Skeletal muscle cell (primary cell): ENCODE measurements around the gene S100P.
"Not testable (repeated sequence)": the region's sequence is repeated elsewhere in the genome, so short reads cannot be mapped to it uniquely, and the experiment has no call there.

Experiments
- DNase-seq: peaks from one replicate; pipeline ENCODE4 v3.0.0-alpha.2; 2010; ENCODE audit warnings: low read depth
- H3K4me3 ChIP-seq: 2 replicates; pipeline ENCODE4 v1.5.1; 2011; ENCODE audit warnings: low read depth, mild to moderate bottlenecking, control low read depth, low read length, moderate library complexity

Gene S100P

DNA sequence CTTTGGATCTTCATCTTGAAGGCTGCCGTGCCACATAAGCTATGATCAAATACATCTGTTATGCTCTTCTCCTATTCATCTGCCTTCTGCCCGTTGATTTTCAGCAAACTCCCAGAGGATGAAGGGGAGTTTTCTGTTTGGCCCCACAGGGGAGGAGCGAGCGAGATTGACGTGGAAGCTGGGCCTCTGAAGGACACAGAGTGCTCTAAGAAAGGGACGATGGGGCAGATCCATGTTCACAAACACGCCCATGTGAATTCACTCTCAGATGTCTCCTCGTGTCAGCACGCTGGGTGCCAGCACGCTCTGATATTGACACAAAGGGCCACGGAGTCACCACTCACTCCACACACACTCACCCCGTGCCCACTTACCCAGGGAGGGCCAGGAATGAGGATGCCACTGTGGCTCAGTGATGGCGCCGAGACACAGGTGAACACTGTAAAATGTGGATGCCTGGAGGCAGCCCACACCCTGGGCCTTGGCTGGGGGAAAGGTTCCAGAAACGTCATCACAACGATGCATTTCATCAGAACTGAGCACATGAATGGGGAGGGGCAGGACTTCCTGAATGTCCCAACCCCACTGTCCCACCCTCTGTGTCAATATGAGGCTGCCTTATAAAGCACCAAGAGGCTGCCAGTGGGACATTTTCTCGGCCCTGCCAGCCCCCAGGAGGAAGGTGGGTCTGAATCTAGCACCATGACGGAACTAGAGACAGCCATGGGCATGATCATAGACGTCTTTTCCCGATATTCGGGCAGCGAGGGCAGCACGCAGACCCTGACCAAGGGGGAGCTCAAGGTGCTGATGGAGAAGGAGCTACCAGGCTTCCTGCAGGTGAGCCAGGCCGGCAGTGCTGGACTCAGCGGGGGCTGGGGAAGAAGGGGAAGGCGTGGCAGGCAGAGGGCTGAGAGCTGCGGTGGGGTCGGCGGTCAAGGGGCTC is at the start of gene S100P:
TSS of gene S100P (plus strand) at position 648 of the 946 bp plus-strand sequence. CDS start at position 703, 55 bp downstream.
- no peak for DNase-seq
- H3K4me3 ChIP-seq, result no peak within 1 kb of the TSS

DNA sequence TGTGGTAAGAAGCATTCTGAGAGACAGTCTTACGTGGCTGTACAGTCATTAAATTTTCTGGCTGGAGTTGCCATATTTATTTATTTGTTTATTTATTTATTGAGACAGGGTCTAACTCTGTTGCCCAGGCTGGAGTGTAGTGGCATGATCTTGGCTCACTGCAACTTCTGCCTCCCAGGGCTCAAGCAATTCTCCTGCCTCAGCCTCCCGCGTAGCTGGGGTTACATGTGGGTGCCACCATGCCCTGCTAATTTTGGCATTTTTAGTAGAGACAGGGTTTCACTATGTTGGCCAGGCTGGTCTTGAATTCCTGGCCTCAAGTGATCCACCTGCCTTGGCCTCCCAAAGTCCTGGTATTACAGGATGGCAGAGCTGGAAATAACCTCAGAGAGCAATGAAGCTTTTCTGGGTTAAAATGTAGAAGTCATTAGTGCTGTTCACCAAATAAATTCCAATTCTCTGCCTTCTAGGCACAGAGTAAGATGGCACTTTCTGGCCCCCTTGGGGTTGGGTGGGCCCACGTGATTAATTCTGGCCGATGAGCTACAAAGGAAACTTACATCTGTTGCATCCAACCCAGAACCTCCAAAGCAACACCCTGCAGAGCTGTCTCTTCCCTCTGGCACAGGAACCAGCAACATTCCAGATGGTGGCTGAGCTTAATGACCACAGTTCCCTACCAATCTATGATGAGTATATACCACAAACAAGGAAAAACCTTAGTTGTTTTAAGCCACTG is 48.7 kb upstream of the S100P start:
- no peak overlapping the region for H3K4me3 ChIP-seq
- DNase-seq, result no peak

DNA sequence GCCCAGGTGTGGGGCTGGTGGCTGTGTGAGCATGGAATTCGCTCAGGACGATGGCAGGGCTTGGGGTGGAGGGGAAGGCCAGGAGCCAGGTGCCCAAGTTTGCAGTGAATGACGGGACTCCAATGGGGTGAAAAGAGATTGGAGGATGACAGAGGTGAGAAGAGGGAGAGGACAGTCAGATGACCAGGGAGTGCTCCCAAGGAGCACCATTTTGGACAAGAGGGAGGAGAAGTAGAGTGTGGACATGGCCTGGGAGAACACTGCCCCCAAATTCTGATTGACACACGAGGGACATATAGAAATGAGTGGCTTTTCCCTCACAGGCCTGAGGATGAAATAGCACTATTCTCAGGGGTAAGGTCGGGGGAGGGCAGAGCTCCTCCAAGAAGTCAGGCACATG is 46.5 kb upstream of the S100P start:
- no peak overlapping the region for H3K4me3 ChIP-seq
- no peak for DNase-seq

DNA sequence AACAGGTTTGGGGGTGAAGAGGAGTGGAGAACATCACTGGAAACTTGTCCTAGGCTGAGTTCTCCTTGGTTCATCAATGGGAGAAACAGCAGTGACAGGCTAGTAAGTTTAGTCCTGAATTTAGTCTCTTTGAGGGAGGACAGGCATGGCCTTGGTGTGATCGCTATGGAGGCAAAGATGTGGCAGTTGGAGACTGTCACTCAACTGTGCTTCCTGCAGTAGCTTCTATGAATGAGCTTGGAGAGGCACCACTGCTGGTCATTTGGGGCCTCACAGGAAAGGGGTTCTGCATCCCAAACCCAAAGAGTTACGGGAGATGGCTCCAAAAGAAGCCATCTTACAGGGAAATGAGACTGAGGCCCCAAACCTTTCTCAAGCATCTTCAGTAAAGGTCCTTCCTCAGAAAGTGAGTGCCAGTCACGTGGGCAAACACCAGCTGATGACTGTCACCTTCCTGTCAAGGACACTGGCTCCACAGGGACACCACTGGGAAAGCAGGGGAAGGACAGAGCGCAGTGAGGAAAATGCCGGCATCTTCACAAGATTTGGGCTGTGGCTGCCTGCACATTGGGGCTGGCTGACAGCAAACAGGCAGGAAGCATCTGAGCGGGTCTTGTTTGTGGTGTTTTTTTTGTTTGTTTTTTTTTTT is 46.0 kb upstream of the S100P start:
- no peak for DNase-seq
- H3K4me3 ChIP-seq, result no peak overlapping the region

DNA sequence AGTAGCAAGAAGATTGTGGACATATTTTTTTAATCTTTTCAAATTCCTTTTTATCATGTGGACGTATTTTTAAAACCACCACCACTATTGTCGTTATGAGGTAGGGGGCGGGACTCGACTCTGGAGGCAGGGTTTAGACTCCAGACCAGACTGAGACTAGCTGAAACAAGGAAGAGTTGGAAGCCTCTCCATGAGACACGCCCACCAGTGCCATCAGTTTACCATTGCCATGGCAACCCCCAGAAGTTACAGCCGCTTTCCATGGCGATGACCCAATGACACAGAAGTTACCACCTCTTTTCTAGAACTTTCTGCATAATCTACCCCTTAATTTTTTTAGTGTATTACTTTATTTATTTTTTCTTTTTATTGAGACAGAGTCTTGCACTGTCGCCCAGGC is 44.5 kb upstream of the S100P start:
- DNase-seq, result no peak
- H3K4me3 ChIP-seq, result no peak overlapping the region

DNA sequence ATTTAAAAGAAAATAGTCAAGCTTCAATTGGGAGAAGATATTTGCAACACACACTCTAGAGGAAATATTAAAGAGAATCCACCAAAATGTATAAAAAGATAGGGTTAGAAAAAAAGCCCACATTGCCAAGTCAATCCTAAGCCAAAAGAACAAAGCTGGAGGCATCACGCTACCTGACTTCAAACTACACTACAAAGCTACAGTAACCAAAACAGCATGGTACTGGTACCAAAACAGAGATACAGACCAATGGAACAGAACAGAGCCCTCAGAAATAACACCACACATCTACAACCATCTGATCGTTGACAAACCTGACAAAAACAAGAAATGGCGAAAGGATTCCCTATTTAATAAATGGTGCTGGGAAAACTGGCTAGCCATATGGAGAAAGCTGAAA is 39.5 kb upstream of the S100P start:
- DNase-seq, H3K4me3 ChIP-seq: not testable (repeated sequence)

DNA sequence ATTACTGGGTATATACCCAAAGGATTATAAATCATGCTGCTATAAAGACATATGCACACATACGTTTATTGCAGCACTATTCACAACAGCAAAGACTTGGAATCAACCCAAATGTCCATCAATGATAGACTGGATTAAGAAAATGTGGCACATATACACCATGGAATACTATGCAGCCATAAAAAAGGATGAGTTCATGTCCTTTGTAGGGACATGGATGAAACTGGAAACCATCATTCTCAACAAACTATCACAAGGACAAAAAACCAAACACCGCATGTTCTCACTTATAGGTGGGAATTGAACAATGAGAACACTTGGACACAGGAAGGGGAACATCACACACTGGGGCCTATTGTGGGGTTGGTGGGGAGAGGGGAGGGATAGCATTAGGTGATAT is 38.4 kb upstream of the S100P start:
- not testable (repeated sequence) for DNase-seq

DNA sequence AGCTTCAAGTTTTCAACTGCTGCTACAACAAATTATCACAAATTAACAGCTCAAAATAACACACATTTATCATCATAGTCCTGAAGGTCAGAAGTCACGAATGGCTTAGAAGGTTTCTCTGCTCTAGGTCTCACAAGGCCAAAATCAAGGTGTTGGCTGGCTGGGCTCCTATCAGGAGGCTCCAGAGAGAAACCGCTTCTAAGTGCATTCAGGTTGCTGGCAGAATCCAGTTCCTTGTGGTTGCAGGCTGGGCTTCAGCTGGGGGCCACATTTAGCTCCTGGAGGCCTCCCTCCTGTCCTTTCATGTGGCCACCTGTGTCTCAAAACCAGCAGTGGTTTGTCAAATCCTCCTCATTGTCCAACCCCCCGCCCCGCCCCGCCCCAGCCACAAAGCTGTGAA is 37.8 kb upstream of the S100P start:
- no peak for DNase-seq

More for the DNA sequence above, 38.4 kb upstream of the S100P start:
- not testable (repeated sequence) for H3K4me3 ChIP-seq

DNA sequence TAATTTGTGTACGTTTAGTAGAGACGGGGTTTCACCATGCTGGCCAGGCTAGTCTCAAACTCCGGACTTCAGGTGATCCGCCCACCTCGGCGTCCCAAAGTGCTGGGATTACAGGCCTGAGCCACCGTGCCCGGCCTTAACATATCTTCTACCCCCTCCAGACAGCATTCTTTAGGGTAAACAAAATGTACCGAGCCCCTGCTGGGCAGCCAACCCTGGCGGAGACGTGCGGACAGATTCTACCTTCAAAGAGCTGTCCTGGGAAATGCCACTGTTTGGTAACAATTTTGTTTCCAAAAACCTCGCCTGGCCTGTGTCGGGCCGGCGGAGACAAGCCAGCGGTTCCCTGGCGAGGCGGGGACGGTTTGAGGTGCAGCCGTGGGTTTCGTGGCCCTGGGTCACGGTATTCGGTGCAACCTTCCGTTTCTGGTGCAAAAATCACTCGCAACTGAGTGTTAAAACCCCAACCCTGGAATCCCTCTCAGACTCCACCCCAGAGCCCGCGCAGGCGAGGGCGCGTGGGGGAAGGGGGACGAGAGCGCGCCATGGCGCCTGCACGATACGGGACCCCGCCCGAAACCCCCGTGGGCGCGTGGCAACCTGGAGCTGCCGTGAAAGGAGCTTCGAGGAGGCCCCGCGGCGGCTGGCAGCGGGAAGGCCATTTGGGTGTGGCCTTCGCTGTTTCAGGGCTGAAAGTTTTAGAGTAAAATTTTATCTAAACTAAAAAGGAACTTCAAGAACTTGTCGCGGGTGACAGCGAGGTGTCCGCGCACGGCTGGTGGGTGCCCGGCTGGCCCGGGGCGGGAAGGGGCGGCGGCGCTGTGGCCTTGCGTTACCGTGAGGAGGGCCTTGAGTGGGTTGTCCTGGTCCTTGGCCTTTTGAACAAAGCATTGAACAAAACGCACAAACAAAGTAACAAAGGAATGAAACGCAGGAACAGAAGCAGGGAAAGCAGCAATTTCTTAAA is 36.2 kb upstream of the S100P start:
- no peak for DNase-seq
- H3K4me3 ChIP-seq, result no peak overlapping the region

More for the DNA sequence above, 37.8 kb upstream of the S100P start:
- H3K4me3 ChIP-seq, result no peak overlapping the region

DNA sequence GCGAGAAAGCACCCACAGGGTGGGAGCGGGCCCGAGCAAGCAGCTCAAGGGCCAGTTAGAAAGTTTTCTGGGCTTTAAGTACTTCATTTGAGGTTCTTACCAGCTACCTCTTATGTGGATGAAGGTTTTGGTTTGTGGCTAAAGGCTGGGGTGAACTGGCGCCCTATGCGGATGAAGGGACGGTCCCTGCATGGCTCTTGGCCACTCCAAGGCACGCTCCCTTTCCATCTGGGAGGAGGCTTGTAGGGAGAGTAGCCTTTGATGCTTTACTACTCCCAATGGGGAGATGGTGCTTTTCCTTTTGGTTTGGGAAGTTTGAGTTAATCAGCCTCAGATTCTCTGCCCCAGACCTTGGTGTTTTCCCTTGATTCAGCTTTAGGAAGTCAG is 35.5 kb upstream of the S100P start:
- peak overlapping the region; percentile 38 for H3K4me3 ChIP-seq
- no peak for DNase-seq

DNA sequence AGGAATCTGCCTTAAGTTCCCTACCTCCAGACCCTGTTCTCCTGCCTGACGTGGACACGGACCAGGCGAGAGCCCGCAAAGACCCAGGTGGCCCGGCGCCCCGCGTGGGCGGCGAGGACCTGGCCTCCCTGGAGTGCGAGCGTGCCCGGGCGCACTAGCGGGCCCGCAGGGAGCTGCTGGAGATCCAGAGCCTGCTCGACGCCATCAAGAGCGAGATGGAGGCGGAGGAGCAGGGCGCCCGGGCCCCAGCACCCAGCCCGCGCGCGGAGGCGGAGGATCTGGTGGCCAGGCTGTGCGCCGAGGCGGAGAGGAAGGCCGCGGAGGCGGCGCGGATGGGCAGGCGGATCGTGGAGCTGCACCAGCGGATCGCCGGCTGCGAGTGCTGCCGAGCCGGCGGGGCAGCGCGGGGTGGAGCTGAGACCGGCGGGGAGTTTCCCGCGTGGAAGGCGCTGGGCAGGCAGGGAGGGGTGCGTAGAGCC is 35.0 kb upstream of the S100P start:
- peak overlapping the region; percentile 38 for H3K4me3 ChIP-seq
- no peak for DNase-seq

DNA sequence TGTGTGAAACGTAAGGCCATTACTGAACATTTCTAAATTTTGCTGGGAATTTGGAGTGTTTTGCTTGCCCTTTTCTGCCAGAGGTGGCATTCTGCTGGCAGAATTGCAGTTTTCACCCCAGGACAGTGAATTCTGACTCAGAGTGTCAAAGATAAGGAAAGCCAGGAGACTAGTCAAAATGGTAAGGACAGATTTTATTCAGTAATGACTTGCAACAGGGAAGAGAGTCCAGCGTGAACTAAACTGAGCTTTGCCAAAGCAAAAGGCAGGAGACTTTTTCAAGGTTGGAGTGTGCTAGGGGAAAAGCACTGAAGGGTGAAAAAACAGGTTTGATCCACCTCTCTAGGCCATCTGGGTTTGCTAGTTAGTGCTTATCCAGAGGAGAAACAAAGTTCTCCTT is 33.8 kb upstream of the S100P start:
- DNase-seq, result no peak
- no peak overlapping the region for H3K4me3 ChIP-seq

DNA sequence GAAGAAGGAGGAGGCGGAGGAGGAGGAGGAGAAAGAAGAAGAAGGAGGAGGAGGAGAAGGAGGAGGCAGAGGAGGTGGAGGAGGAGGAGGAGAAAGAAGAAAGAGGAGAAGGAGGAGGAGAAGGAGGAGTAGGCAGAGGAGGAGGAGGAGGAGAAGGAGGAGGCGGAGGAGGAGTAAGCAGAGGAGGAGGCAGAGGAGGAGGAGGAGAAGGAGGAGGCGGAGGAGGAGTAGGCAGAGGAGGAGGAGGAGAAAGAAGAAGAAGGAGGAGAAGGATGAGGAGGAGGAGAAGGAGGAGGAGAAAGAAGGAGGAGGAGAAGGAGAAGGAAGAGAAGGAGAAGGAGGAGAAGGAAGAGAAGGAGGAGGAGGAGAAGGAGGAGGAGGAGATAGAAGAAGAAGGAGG is 33.2 kb upstream of the S100P start:
- no peak overlapping the region for H3K4me3 ChIP-seq
- no peak for DNase-seq

DNA sequence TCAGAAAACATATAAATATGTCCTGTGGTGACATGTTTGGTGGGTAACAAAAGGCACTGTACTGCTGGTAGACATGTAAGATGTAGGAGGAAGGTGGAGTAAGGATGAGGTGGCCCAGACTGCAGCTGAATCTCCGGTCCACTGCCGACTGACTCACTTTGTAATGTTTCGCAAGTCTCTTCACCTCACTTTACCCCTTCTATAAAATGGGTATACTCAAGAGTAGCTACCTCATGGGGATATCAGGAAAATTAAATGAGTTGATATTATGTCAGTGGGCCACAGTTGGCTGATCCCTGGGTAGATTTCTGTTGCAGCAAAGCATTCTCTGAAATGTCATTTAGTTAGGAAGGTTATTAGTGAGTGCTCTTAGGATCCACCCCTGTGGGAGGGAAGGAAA is 31.1 kb upstream of the S100P start:
- no peak overlapping the region for H3K4me3 ChIP-seq
- DNase-seq, result no peak

DNA sequence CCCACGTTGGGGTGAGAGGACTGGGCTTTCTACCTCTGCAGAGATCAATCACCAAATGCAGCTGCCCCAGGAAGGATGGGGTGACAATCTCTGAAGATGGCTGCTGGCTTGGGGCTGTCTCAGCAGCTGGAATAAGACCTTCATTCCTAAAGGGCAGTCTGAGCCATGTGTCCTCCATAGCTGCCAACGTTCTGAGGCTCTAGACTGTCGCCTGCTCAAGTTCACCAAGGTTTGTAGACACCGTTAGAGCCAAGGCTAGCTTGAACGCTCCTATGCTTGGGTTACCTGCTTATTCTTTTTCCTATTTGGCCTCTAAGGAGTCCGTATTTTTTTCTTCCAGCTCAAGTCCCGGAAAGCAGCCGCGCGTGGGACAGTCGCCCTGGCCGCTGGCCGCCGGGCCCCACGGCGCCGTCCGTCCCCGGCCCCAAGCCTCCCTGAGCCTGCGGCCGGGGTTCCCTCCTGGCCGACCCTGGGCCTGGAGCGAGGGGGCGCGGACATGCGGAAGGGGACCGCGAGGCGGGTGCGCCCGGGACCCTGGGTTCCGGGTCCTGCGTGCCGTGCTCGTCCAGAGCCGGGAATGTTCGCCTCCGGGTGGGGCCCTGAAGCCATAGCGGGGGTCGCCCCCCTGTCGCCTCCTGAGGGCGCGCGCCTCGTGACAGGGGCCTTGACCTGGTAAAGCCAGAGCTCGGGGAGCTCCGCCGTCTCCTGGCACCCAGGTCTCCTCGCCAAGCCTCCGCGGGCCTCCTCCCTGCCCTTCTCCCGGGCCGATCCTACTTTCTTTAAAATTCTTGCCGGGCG is 29.9 kb upstream of the S100P start:
- DNase-seq, result no peak
- peak overlapping the region; percentile 18 for H3K4me3 ChIP-seq

DNA sequence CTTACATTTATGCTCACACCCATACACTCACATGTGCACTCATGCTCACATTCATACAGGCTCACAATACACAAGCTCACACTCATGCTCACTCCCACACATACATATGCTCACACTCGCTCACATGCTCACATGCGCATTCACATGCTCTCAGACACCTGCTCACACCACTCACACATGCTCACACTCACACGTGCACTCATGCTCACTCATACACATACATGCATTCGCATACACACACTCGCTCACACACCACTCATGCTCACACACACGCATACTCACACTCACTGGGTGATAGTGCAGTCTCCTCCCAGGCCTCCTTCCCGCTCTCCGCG is 28.4 kb upstream of the S100P start:
- H3K4me3 ChIP-seq, result no peak overlapping the region
- DNase-seq, result no peak

DNA sequence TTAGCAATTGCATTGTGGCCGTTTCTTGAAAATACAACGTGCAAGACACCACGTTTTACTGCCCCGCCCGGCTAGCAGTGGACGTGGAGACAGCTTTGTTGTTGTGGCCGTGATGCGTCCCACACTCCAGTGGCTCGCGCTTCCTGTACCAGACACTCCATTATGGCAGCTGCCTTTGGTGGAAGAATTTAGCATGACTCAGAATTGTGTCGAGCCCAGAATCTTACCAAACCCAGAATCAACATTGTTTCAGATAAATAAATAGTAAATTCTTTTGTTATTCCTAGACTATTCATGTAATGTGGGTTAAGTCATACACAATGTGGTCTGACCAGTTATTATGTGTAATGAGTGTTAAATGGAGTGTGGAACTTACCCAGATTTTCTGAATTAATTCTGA is 25.3 kb upstream of the S100P start:
- no peak overlapping the region for H3K4me3 ChIP-seq
- DNase-seq, result no peak

DNA sequence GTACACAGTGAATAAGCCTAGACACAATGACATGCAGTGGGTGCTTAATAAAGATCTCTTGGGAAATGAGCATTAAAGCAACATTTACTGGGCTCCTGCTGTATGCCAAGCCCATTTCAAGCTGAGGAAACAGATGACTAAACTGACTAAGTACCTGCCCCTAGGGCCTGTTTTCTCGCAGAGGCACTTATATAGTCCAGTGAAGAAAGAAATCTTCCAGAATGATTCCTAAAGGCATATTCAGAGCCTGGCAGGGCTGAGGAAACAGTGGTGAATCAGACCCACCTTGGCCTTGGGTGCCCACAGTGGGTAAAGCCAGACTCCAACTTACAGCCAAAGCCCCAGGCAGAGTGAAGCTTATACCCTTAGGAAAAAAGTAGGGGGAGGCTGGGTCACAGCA is 22.0 kb upstream of the S100P start:
- DNase-seq, result no peak
- no peak overlapping the region for H3K4me3 ChIP-seq
